Suppressor macrophage treated with lipopolysaccharide for 4 hours (primary cell): ENCODE results near the gene PHKG1.
A peak's percentile ranks its signal among the peaks of the same experiment; 100 is the strongest.
"Not testable (repeated sequence)": the region's sequence is repeated elsewhere in the genome, so short reads cannot be mapped to it uniquely, and the experiment has no call there.

ENCODE experiments used
- DNase-seq: peaks from one replicate; pipeline ENCODE4 v3.0.0-alpha.2; 2020

PHKG1 gene

GRCh38 chr7:56081626-56082340, 11.0 kb downstream of the PHKG1 start:
- no peak for DNase-seq

GRCh38 chr7:56080726-56081435, 11.9 kb downstream of the PHKG1 start:
- DNase-seq, result not testable (repeated sequence)

- DNase-seq, result no peak
These were observed 13.1 kb downstream of the PHKG1 start for GRCh38 chr7:56079450-56080185.

- DNase-seq, result no peak
These were observed 14.6 kb downstream of the PHKG1 start for GRCh38 chr7:56078196-56078595.

- DNase-seq, result no peak
These were observed 15.1 kb downstream of the PHKG1 start for GRCh38 chr7:56077681-56078080.

GRCh38 chr7:56074371-56074791, 18.4 kb downstream of the PHKG1 start:
- peak; percentile 88 for DNase-seq

GRCh38 chr7:56066376-56066775, 26.4 kb downstream of the PHKG1 start:
- not testable (repeated sequence) for DNase-seq

- DNase-seq, result peak; percentile 97
These were observed 28.7 kb downstream of the PHKG1 start, which contains the start of gene SUMF2 for GRCh38 chr7:56063882-56064625. SUMF2 (plus strand) TSS chr7:56064286; CDS start chr7:56064312, 26 bp downstream.

GRCh38 chr7:56063500-56063881, 29.3 kb downstream of the PHKG1 start:
- DNase-seq, result no peak

GRCh38 chr7:56062382-56062781, 30.4 kb downstream of the PHKG1 start:
- DNase-seq, result peak; percentile 28

- DNase-seq, result no peak
These were observed 38.8 kb downstream of the PHKG1 start for GRCh38 chr7:56053993-56054392.

GRCh38 chr7:56053379-56053778, 39.4 kb downstream of the PHKG1 start:
- no peak for DNase-seq

GRCh38 chr7:56051339-56052191, 41.2 kb downstream of the PHKG1 start, which contains the start of the genes CCT6A and PSPH:
CCT6A (plus strand) TSS chr7:56051765; CDS start chr7:56051849, 84 bp downstream.
PSPH (minus strand) TSS chr7:56051444; CDS start chr7:56021212, 30,232 bp downstream.
- peak; percentile 98 for DNase-seq

- no peak for DNase-seq
These were observed 41.8 kb downstream of the PHKG1 start for GRCh38 chr7:56051053-56051338.

- not testable (repeated sequence) for DNase-seq
These were observed 44.0 kb downstream of the PHKG1 start for GRCh38 chr7:56048763-56049162.

- no peak for DNase-seq
These were observed 44.5 kb downstream of the PHKG1 start for GRCh38 chr7:56048245-56048644.

GRCh38 chr7:56047446-56048116, 45.2 kb downstream of the PHKG1 start:
- not testable (repeated sequence) for DNase-seq

GRCh38 chr7:56046721-56047445, 45.9 kb downstream of the PHKG1 start:
- no peak for DNase-seq

GRCh38 chr7:56045758-56046157, 47.0 kb downstream of the PHKG1 start:
- DNase-seq, result peak; percentile 38

- no peak for DNase-seq
These were observed 52.0 kb downstream of the PHKG1 start for GRCh38 chr7:56040730-56041129.
